Neural cell (in vitro differentiated cells): Measurements from ENCODE around the gene EDARADD. TPM values are rescaled to one million over a fixed set of nuclear protein-coding genes. Genes with fewer than 3 reads are reported as not detected.

Experiments
- H2AFZ ChIP-seq: fragments of 200-600, 300-800 bp; sonication (generic), shearing (Covaris generic); 2 replicates; pipeline ENCODE4 v1.6.0; 2014; ENCODE audit warnings: low read depth, mild to moderate bottlenecking, antibody characterized with exemption, low read length, moderate library complexity
- H3F3A ChIP-seq: fragments of 200-600 bp; shearing (Covaris generic); 2 replicates; pipeline ENCODE4 v1.6.1; 2016; ENCODE audit warnings: mild to moderate bottlenecking, moderate library complexity, mixed read lengths, antibody characterized with exemption, low read length; ENCODE audit not compliant: insufficient read depth, poor library complexity, severe bottlenecking
- H3K27ac ChIP-seq: fragments of 200-600, 300-800 bp; sonication (generic), shearing (Covaris generic); 2 replicates; pipeline ENCODE4 v1.5.1; 2014; ENCODE audit warnings: mild to moderate bottlenecking, low read length, moderate library complexity
- H3K27me3 ChIP-seq: fragments of 300-800, 200-600 bp; sonication (generic), shearing (Covaris generic); 2 replicates; pipeline ENCODE4 v1.6.0; 2014; ENCODE audit warnings: mild to moderate bottlenecking, low read depth, low read length, moderate library complexity; ENCODE audit not compliant: insufficient read depth
- H3K36me3 ChIP-seq: fragments of 300-800, 200-600 bp; sonication (generic), shearing (Covaris generic); 2 replicates; pipeline ENCODE4 v1.5.1; 2014; ENCODE audit warnings: mild to moderate bottlenecking, antibody characterized with exemption, low read length, moderate library complexity; ENCODE audit not compliant: insufficient read depth
- H3K4me2 ChIP-seq: fragments of 300-800, 200-600 bp; sonication (generic), shearing (Covaris generic); 2 replicates; pipeline ENCODE4 v1.6.0; 2014; ENCODE audit warnings: mild to moderate bottlenecking, low read length
- H3K4me3 ChIP-seq: fragments of 300-800, 200-600 bp; sonication (generic), shearing (Covaris generic); 2 replicates; pipeline ENCODE4 v1.5.1; 2014; ENCODE audit warnings: mild to moderate bottlenecking, low read length, moderate library complexity
- H3K79me2 ChIP-seq: fragments of 200-600 bp; shearing (Covaris generic); replicated peaks from 2 replicates; pipeline ENCODE4 v1.6.0; 2014; ENCODE audit warnings: mild to moderate bottlenecking, low read length, moderate library complexity; ENCODE audit not compliant: insufficient read depth
- H3K9ac ChIP-seq: fragments of 300-800, 200-600 bp; sonication (generic), shearing (Covaris generic); 2 replicates; pipeline ENCODE4 v1.6.1; 2016; ENCODE audit warnings: mild to moderate bottlenecking, low read length, mixed read lengths
- H3K9me2 ChIP-seq: fragments of 200-600 bp; shearing (Covaris generic); 2 replicates; pipeline ENCODE4 v1.6.1; 2016; ENCODE audit warnings: mild to moderate bottlenecking, low read length, mixed read lengths; ENCODE audit not compliant: insufficient read depth
- H3K9me3 ChIP-seq: fragments of 200-600, 300-800 bp; sonication (generic), shearing (Covaris generic); 2 replicates; pipeline ENCODE4 v1.6.1; 2016; ENCODE audit warnings: mild to moderate bottlenecking, mixed run types, low read length, moderate library complexity, mixed read lengths
- H4K20me1 ChIP-seq: fragments of 200-600 bp; shearing (Covaris generic); 2 replicates; pipeline ENCODE4 v1.6.1; 2016; ENCODE audit warnings: mild to moderate bottlenecking, mixed run types; ENCODE audit not compliant: insufficient read depth
- CTCF ChIP-seq: fragments of 450-650 bp; IDR thresholded peaks from 2 replicates; pipeline ENCODE4 v1.5.1; 2014; ENCODE audit warnings: antibody characterized with exemption, mild to moderate bottlenecking, moderate library complexity; ENCODE audit not compliant: poor library complexity, severe bottlenecking
- EP300 ChIP-seq: fragments of 450-650 bp; conservative IDR thresholded peaks from 2 replicates; pipeline ENCODE4 v1.6.1; 2014; ENCODE audit warnings: antibody characterized with exemption, mild to moderate bottlenecking, moderate library complexity; ENCODE audit not compliant: poor library complexity, severe bottlenecking
- EZH2 ChIP-seq: fragments of 200-600, 300-800 bp; shearing (Covaris generic), sonication (generic); IDR thresholded peaks from 2 replicates; pipeline ENCODE4 v1.6.1; 2014; ENCODE audit warnings: antibody characterized with exemption, low read length, borderline replicate concordance, mild to moderate bottlenecking; ENCODE audit not compliant: insufficient read depth, poor library complexity, severe bottlenecking
- MXI1 ChIP-seq: fragments of 450-650 bp; conservative IDR thresholded peaks from 2 replicates; pipeline ENCODE4 v1.6.1; 2014; ENCODE audit warnings: antibody characterized with exemption, mild to moderate bottlenecking; ENCODE audit not compliant: poor library complexity, severe bottlenecking
- POLR2AphosphoS5 ChIP-seq: IDR thresholded peaks from 2 replicates; pipeline ENCODE4 v1.6.1; 2012
- RAD21 ChIP-seq: fragments of 450-650 bp; conservative IDR thresholded peaks from 2 replicates; pipeline ENCODE4 v1.6.1; 2014; ENCODE audit warnings: antibody characterized with exemption, mild to moderate bottlenecking, moderate library complexity
- REST ChIP-seq: IDR thresholded peaks from 2 replicates; pipeline ENCODE4 v1.6.1; 2012; ENCODE audit warnings: borderline replicate concordance
- SMC3 ChIP-seq: fragments of 450-650 bp; conservative IDR thresholded peaks from 2 replicates; pipeline ENCODE4 v1.6.1; 2014; ENCODE audit warnings: antibody characterized with exemption, mild to moderate bottlenecking, moderate library complexity; ENCODE audit not compliant: poor library complexity
- TAF1 ChIP-seq: IDR thresholded peaks from 2 replicates; pipeline ENCODE4 v1.6.1; 2012; ENCODE audit warnings: low read depth
- polyA plus RNA-seq: library from polyadenylated mRNA; depleted of rRNA; stranded (reverse); fragments of >200 nt; gene quantifications from 2 replicates; pipeline ENCODE4 v1.2.3, GENCODE V29; 2014

Gene EDARADD
- polyA plus RNA-seq, 1 donor from 2014 or later = 0.17 TPM

GRCh38 chr1:236530959-236531358, 136.9 kb downstream of the EDARADD start:
- Histone ChIP-seq H3K4me3 (no peak overlapping the region), H3K27me3 (no peaks in the 10 kb centered on the region), H4K20me1 (no peaks in the 10 kb centered on the region), H3K79me2 (no peaks in the 10 kb centered on the region), H3K27ac (no peak overlapping the region), H3K36me3 (no peaks in the 10 kb centered on the region), H3K4me2 (no peak overlapping the region), H3K9ac (no peak overlapping the region), H3K9me2 (no peaks in the 10 kb centered on the region), H3K9me3 (no peaks in the 10 kb centered on the region), H3F3A (no peaks in the 10 kb centered on the region), H2AFZ (no peak overlapping the region)
- TF ChIP-seq MXI1 = no peak
- TF ChIP-seq TAF1 = no peak
- TF ChIP-seq SMC3 = no peak
- TF ChIP-seq EZH2 = no peak
- TF ChIP-seq EP300 = no peak
- TF ChIP-seq CTCF = no peak
- no peak for TF ChIP-seq REST
- TF ChIP-seq POLR2AphosphoS5 = no peak
- no peak for TF ChIP-seq RAD21

GRCh38 chr1:236532850-236533249, 138.8 kb downstream of the EDARADD start:
- H3F3A ChIP-seq = no peaks in the 10 kb centered on the region
- no peak for TF ChIP-seq TAF1
- TF ChIP-seq CTCF = no peak
- TF ChIP-seq REST = no peak
- no peak for TF ChIP-seq POLR2AphosphoS5

More at GRCh38 chr1:236532850-236533249, 138.8 kb downstream of the EDARADD start:
- Histone ChIP-seq H3K9me2 (no peaks in the 10 kb centered on the region), H3K79me2 (no peaks in the 10 kb centered on the region), H3K9ac (no peak overlapping the region), H3K4me3 (no peak overlapping the region), H4K20me1 (no peaks in the 10 kb centered on the region), H2AFZ (no peak overlapping the region), H3K36me3 (no peaks in the 10 kb centered on the region), H3K4me2 (no peak overlapping the region), H3K9me3 (no peaks in the 10 kb centered on the region), H3K27me3 (no peaks in the 10 kb centered on the region), H3K27ac (no peak overlapping the region)
